Neural cell (in vitro differentiated cells): ENCODE data around the gene PYGO1. TPM values are rescaled to one million over a fixed set of nuclear protein-coding genes. Genes with fewer than 3 reads are reported as not detected.
"Not testable (repeated sequence)": the region's sequence is repeated elsewhere in the genome, so short reads cannot be mapped to it uniquely, and the experiment has no call there.

Experiments
- H2AFZ ChIP-seq: fragments of 200-600, 300-800 bp; sonication (generic), shearing (Covaris generic); 2 replicates; pipeline ENCODE4 v1.6.0; 2014; ENCODE audit warnings: low read depth, mild to moderate bottlenecking, antibody characterized with exemption, low read length, moderate library complexity
- H3F3A ChIP-seq: fragments of 200-600 bp; shearing (Covaris generic); 2 replicates; pipeline ENCODE4 v1.6.1; 2016; ENCODE audit warnings: mild to moderate bottlenecking, moderate library complexity, mixed read lengths, antibody characterized with exemption, low read length; ENCODE audit not compliant: insufficient read depth, poor library complexity, severe bottlenecking
- H3K27ac ChIP-seq: fragments of 200-600, 300-800 bp; sonication (generic), shearing (Covaris generic); 2 replicates; pipeline ENCODE4 v1.5.1; 2014; ENCODE audit warnings: mild to moderate bottlenecking, low read length, moderate library complexity
- H3K27me3 ChIP-seq: fragments of 300-800, 200-600 bp; sonication (generic), shearing (Covaris generic); 2 replicates; pipeline ENCODE4 v1.6.0; 2014; ENCODE audit warnings: mild to moderate bottlenecking, low read depth, low read length, moderate library complexity; ENCODE audit not compliant: insufficient read depth
- H3K36me3 ChIP-seq: fragments of 300-800, 200-600 bp; sonication (generic), shearing (Covaris generic); 2 replicates; pipeline ENCODE4 v1.5.1; 2014; ENCODE audit warnings: mild to moderate bottlenecking, antibody characterized with exemption, low read length, moderate library complexity; ENCODE audit not compliant: insufficient read depth
- H3K4me2 ChIP-seq: fragments of 300-800, 200-600 bp; sonication (generic), shearing (Covaris generic); 2 replicates; pipeline ENCODE4 v1.6.0; 2014; ENCODE audit warnings: mild to moderate bottlenecking, low read length
- H3K4me3 ChIP-seq: fragments of 300-800, 200-600 bp; sonication (generic), shearing (Covaris generic); 2 replicates; pipeline ENCODE4 v1.5.1; 2014; ENCODE audit warnings: mild to moderate bottlenecking, low read length, moderate library complexity
- H3K79me2 ChIP-seq: fragments of 200-600 bp; shearing (Covaris generic); replicated peaks from 2 replicates; pipeline ENCODE4 v1.6.0; 2014; ENCODE audit warnings: mild to moderate bottlenecking, low read length, moderate library complexity; ENCODE audit not compliant: insufficient read depth
- H3K9ac ChIP-seq: fragments of 300-800, 200-600 bp; sonication (generic), shearing (Covaris generic); 2 replicates; pipeline ENCODE4 v1.6.1; 2016; ENCODE audit warnings: mild to moderate bottlenecking, low read length, mixed read lengths
- H3K9me2 ChIP-seq: fragments of 200-600 bp; shearing (Covaris generic); 2 replicates; pipeline ENCODE4 v1.6.1; 2016; ENCODE audit warnings: mild to moderate bottlenecking, low read length, mixed read lengths; ENCODE audit not compliant: insufficient read depth
- H3K9me3 ChIP-seq: fragments of 200-600, 300-800 bp; sonication (generic), shearing (Covaris generic); 2 replicates; pipeline ENCODE4 v1.6.1; 2016; ENCODE audit warnings: mild to moderate bottlenecking, mixed run types, low read length, moderate library complexity, mixed read lengths
- H4K20me1 ChIP-seq: fragments of 200-600 bp; shearing (Covaris generic); 2 replicates; pipeline ENCODE4 v1.6.1; 2016; ENCODE audit warnings: mild to moderate bottlenecking, mixed run types; ENCODE audit not compliant: insufficient read depth
- EP300 ChIP-seq: fragments of 450-650 bp; conservative IDR thresholded peaks from 2 replicates; pipeline ENCODE4 v1.6.1; 2014; ENCODE audit warnings: antibody characterized with exemption, mild to moderate bottlenecking, moderate library complexity; ENCODE audit not compliant: poor library complexity, severe bottlenecking
- EZH2 ChIP-seq: fragments of 200-600, 300-800 bp; shearing (Covaris generic), sonication (generic); IDR thresholded peaks from 2 replicates; pipeline ENCODE4 v1.6.1; 2014; ENCODE audit warnings: antibody characterized with exemption, low read length, borderline replicate concordance, mild to moderate bottlenecking; ENCODE audit not compliant: insufficient read depth, poor library complexity, severe bottlenecking
- MXI1 ChIP-seq: fragments of 450-650 bp; conservative IDR thresholded peaks from 2 replicates; pipeline ENCODE4 v1.6.1; 2014; ENCODE audit warnings: antibody characterized with exemption, mild to moderate bottlenecking; ENCODE audit not compliant: poor library complexity, severe bottlenecking
- POLR2AphosphoS5 ChIP-seq: IDR thresholded peaks from 2 replicates; pipeline ENCODE4 v1.6.1; 2012
- RAD21 ChIP-seq: fragments of 450-650 bp; conservative IDR thresholded peaks from 2 replicates; pipeline ENCODE4 v1.6.1; 2014; ENCODE audit warnings: antibody characterized with exemption, mild to moderate bottlenecking, moderate library complexity
- SMC3 ChIP-seq: fragments of 450-650 bp; conservative IDR thresholded peaks from 2 replicates; pipeline ENCODE4 v1.6.1; 2014; ENCODE audit warnings: antibody characterized with exemption, mild to moderate bottlenecking, moderate library complexity; ENCODE audit not compliant: poor library complexity
- TAF1 ChIP-seq: IDR thresholded peaks from 2 replicates; pipeline ENCODE4 v1.6.1; 2012; ENCODE audit warnings: low read depth
- polyA plus RNA-seq: library from polyadenylated mRNA; depleted of rRNA; stranded (reverse); fragments of >200 nt; gene quantifications from 2 replicates; pipeline ENCODE4 v1.2.3, GENCODE V29; 2014
- TF ChIP-seq, protein P1 (sequence below): fragments of 450-650 bp; IDR thresholded peaks from 2 replicates; pipeline ENCODE4 v1.5.1; 2014; ENCODE audit warnings: antibody characterized with exemption, mild to moderate bottlenecking, moderate library complexity; ENCODE audit not compliant: poor library complexity, severe bottlenecking
- TF ChIP-seq, protein P2 (sequence below): IDR thresholded peaks from 2 replicates; pipeline ENCODE4 v1.6.1; 2012; ENCODE audit warnings: borderline replicate concordance

The PYGO1 gene
- polyA plus RNA-seq, 1 donor from 2014 or later: 27.6 TPM

DNA sequence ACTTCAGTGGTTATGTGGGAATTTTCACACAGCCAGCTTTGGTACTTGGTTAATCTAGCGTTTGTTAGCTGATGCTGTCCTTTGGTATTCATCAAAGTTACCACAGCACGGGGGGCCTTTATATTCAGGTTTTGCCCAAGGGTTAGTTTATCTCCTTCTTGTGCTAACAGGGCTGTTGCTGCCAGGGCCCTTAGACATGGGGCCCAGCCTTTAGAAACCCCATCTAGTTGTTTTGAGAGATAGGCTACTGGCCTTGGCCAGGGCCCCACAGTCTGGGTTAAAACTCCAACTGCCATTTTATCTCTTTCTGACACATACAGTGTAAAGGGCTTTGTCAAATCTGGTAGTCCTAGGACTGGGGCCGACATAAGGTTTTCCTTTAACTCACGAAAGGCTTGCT is 72.7 kb downstream of the PYGO1 start:
- Histone ChIP-seq H3K36me3 (no peaks in the 10 kb centered on the region), H2AFZ (no peak overlapping the region), H3K27ac (no peak overlapping the region), H3K9me3 (no peaks in the 10 kb centered on the region), H3K9me2 (no peaks in the 10 kb centered on the region), H3K4me3 (no peak overlapping the region), H3K79me2 (no peaks in the 10 kb centered on the region), H4K20me1 (no peaks in the 10 kb centered on the region), H3K9ac (no peak overlapping the region), H3K27me3 (no peaks in the 10 kb centered on the region), H3K4me2 (no peak overlapping the region), H3F3A (no peaks in the 10 kb centered on the region)
- no peak for TF ChIP-seq RAD21
- TF ChIP-seq, protein P1, sequence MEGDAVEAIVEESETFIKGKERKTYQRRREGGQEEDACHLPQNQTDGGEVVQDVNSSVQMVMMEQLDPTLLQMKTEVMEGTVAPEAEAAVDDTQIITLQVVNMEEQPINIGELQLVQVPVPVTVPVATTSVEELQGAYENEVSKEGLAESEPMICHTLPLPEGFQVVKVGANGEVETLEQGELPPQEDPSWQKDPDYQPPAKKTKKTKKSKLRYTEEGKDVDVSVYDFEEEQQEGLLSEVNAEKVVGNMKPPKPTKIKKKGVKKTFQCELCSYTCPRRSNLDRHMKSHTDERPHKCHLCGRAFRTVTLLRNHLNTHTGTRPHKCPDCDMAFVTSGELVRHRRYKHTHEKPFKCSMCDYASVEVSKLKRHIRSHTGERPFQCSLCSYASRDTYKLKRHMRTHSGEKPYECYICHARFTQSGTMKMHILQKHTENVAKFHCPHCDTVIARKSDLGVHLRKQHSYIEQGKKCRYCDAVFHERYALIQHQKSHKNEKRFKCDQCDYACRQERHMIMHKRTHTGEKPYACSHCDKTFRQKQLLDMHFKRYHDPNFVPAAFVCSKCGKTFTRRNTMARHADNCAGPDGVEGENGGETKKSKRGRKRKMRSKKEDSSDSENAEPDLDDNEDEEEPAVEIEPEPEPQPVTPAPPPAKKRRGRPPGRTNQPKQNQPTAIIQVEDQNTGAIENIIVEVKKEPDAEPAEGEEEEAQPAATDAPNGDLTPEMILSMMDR: no peak
- no peak for TF ChIP-seq EP300
- TF ChIP-seq TAF1: no peak
- no peak for TF ChIP-seq MXI1
- TF ChIP-seq, protein P2, sequence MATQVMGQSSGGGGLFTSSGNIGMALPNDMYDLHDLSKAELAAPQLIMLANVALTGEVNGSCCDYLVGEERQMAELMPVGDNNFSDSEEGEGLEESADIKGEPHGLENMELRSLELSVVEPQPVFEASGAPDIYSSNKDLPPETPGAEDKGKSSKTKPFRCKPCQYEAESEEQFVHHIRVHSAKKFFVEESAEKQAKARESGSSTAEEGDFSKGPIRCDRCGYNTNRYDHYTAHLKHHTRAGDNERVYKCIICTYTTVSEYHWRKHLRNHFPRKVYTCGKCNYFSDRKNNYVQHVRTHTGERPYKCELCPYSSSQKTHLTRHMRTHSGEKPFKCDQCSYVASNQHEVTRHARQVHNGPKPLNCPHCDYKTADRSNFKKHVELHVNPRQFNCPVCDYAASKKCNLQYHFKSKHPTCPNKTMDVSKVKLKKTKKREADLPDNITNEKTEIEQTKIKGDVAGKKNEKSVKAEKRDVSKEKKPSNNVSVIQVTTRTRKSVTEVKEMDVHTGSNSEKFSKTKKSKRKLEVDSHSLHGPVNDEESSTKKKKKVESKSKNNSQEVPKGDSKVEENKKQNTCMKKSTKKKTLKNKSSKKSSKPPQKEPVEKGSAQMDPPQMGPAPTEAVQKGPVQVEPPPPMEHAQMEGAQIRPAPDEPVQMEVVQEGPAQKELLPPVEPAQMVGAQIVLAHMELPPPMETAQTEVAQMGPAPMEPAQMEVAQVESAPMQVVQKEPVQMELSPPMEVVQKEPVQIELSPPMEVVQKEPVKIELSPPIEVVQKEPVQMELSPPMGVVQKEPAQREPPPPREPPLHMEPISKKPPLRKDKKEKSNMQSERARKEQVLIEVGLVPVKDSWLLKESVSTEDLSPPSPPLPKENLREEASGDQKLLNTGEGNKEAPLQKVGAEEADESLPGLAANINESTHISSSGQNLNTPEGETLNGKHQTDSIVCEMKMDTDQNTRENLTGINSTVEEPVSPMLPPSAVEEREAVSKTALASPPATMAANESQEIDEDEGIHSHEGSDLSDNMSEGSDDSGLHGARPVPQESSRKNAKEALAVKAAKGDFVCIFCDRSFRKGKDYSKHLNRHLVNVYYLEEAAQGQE: no peak
- TF ChIP-seq POLR2AphosphoS5: no peak
- no peak for TF ChIP-seq SMC3
- no peak for TF ChIP-seq EZH2

DNA sequence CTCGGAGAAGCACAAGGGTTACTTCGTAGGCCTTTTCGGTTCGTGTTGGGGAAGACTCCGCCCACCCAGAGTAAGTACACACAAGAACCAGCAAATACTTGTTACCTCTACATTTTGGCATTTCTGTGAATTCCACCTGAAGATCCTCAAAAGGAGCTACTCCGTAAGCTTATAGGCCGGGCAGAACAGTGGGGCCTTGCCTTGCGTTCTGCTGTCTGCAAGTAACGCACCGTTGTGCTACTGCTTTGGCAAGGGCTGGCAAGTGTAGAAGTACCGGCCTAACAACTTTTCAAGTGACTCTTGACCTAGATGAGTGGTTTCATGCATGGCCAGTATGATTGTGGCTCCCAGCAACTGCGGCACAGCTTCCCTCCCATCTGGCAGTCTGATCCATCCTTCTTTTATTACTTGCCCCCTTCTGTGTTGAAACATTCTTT is 73.7 kb downstream of the PYGO1 start:
- Histone ChIP-seq H3K4me3 (no peak overlapping the region), H3K27ac (no peak overlapping the region), H3F3A (no peaks in the 10 kb centered on the region), H3K4me2 (no peak overlapping the region), H3K36me3 (no peaks in the 10 kb centered on the region), H3K27me3 (no peaks in the 10 kb centered on the region), H3K9me3 (no peaks in the 10 kb centered on the region), H2AFZ (no peak overlapping the region), H3K9ac (no peak overlapping the region), H4K20me1 (no peaks in the 10 kb centered on the region), H3K9me2 (no peaks in the 10 kb centered on the region), H3K79me2 (no peaks in the 10 kb centered on the region)
- no peak for TF ChIP-seq EZH2
- TF ChIP-seq RAD21: no peak
- TF ChIP-seq SMC3: no peak
- TF ChIP-seq, protein P1: no peak
- TF ChIP-seq POLR2AphosphoS5: no peak
- no peak for TF ChIP-seq MXI1
- no peak for TF ChIP-seq EP300
- TF ChIP-seq TAF1: no peak

DNA sequence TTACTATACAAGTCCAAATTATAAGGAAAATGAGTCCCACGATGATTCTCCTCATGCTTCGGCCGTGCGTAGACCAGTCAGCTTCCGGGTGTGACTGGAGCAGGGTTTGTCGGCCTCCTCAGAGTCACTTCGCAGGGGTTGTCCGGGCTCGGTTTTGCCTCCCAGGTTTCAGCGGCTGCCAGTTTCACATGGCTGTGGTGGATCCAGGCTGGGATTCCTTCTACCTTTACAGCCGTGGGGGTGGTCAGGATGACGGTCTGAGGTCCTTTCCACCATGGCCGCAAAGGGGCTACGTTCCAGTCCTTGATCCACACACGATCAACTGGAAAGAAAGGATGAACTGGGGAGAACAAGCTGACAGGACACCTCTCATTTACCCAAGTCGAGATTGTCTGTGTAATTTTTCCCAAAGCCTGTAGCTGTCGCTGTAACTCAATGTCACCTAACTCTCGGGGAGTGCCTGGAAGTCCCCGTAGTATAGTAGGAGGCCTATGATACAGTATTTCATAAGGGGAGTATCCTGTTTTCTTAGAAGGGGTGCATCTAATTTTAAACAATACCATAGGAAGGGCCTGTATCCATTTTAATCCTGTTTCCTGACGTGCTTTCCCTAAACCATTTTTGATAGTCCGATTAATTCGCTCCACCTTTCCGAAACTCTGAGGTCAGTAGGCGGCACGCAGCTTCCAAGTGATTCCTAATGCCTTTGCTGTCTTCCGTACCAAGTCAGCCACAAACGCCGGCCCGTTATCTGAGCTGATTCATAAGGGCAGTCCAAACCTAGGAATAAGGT is 74.3 kb downstream of the PYGO1 start:
- not testable (repeated sequence) for H3F3A ChIP-seq, H3K9me3 ChIP-seq, H2AFZ ChIP-seq, H3K4me3 ChIP-seq, H3K9ac ChIP-seq, H3K9me2 ChIP-seq, H3K27me3 ChIP-seq, H4K20me1 ChIP-seq, H3K4me2 ChIP-seq, H3K36me3 ChIP-seq, H3K27ac ChIP-seq, H3K79me2 ChIP-seq
